Iris pigment epithelial cell (primary cell): ENCODE measurements around the gene CASK.
A peak's percentile ranks its signal among the peaks of the same experiment; 100 is the strongest.
"Not testable (repeated sequence)": the region's sequence is repeated elsewhere in the genome, so short reads cannot be mapped to it uniquely, and the experiment has no call there.

Experiments used
- DNase-seq: peaks from one replicate; pipeline ENCODE4 v3.0.0-alpha.2; 2011; ENCODE audit warnings: low read depth

The CASK gene

DNA sequence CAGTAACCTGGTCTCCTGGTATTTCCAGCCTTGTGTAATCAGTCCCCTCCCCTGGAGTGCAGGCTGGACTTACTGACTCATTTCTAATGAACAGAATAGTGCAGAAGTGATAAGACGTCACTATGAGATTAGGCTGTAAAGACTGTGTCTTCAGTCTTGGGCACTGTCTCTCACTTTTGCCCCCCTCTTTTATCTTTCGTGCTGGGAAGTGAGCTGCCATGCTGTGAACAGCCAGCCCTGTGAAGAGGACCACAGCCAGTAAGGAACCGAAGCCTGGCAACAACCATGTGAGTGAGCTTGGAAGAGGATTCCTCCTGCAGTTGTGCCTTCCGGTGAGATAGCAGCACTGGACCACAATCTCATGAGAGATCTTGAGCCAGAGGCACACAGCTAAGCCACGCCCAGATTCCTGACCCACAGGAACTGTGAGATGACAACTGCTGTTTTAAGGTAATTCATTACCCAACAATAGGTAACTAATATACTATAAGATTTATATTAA, 302.1 kb downstream of the CASK start:
- peak; percentile 74 for DNase-seq

DNA sequence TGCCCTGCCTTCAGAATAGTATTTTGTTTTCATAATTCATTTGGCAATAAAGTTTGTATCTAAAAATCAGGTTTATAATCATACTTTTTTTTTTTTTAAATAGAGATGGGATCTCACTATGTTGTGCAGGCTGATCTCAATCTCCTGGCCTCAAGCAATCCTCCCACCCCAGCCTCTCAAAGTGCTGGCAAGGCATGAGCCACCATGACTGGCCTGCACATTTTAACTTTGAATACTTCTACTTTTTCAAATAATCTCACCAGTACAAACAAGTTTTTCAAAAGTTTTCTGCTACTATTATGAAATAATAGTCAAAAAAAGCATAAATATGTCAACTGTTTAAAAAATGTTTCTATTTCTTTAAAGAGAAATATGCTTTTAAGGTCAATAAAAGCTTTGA, 304.1 kb downstream of the CASK start:
- no peak for DNase-seq

DNA sequence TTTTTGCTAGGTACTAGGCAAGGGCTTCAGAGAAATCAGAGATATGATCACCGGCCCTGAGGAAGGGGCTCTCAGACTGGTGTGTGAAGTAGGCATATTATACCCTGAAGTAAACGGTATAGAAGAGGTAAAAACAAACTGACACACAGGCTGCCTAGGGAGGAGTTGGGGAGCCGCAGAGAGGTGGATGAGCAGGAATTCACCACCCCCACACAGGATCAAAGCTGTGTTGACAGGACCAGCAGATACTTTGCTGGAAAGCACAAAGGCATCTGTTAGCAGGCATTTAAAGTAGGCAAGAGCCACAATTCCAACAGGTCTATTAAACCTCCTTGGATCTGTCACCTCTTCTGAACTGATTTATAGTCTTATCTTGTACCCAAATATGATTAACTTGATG, 306.4 kb downstream of the CASK start:
- no peak for DNase-seq

- DNase-seq: no peak
Observed at GRCh38 chrX:41616255-41616654, 307.1 kb downstream of the CASK start.

GRCh38 chrX:41608244-41608643, 315.1 kb downstream of the CASK start:
- no peak for DNase-seq

- no peak for DNase-seq
Observed at GRCh38 chrX:41607264-41607832, 316.0 kb downstream of the CASK start.

DNA sequence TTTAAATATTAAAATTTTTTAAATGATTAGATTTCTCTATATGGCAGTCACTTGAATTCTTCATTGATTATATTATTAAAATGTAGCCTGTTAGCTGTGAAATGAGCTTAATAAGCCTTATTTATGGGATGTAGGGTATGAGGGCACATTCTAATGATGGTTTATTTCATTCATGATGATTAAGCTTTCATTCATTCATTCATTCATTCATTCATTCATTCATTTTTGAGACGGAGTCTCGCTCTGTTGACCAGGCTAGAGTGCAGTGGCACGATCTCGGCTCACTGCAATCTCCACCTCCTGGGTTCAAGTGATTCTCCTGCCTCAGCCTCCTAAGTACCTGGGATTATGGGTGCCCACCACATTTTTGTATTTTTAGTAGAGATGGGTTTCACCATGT, 317.3 kb downstream of the CASK start:
- DNase-seq: not testable (repeated sequence)

DNA sequence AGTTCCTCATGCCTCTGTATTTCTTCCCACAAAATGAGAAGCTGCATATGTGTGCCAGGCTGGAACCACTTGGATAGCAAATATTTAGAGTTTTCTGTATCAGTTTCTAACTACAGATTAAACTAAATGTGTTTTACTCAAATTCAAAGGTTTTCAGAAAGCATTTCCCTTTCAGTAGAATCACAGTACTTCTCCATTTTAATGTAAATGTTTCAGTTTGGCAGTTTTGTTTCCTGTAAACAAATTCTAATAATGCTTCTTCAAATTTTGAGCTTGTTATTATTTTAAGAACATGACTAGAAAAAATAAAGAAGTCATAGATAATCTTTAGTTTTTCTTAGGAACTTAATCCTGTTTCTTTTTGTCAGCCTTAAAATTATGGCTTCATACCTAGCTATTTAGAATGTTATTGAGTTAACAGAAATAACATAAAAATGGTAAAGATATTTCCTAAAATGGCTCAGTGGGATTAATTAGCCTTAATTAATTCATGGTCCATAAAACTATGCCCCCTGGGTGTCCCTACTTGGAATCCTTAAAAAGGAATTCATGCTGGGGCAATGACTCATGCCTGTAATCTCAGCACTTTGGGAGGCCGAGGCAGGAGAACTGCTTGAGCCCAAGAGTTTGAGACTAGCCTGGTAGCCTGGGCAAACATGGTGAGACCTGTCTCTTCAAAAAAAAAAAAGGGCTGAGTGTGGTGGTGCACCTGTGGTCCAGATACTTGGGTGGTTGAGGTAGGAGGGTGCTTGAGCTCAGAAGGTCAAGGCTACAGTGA, 318.4 kb downstream of the CASK start:
- no peak for DNase-seq

DNA sequence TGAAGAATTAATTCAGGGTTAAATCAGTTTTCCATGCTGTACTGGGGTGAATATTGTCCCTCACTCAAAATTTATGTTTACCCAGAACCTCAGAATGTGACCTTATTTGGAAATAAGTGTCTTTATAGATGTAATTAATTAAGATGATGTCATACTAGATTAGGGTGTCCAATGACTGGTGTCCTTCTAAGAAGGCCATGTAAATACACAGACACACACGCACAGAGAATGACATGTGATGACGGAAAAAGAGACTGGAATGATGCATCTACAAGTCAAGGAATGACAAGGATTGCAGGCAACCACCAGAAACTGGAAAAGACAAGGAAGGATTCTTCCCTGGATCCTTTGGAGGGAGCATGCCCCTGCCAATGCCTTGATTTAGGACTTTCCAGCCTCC, 319.2 kb downstream of the CASK start:
- no peak for DNase-seq

DNA sequence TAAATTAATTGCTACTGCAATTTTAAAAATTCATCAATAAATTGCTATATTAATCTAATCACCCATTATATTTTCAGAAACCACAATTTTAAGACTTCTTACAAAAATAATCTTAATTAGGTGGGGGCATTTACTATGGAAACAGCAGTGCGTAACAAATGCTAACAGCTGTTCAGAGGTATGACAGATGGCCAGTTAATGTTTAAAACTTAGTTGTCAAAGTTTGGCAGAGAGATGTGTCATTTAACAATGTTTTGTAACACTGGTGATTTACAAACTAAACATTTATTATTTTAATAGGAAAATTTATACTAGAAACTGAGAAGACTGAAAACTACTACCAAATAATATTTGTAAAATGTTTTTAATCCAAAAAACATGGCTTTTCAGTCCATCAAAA, 319.8 kb downstream of the CASK start:
- no peak for DNase-seq

DNA sequence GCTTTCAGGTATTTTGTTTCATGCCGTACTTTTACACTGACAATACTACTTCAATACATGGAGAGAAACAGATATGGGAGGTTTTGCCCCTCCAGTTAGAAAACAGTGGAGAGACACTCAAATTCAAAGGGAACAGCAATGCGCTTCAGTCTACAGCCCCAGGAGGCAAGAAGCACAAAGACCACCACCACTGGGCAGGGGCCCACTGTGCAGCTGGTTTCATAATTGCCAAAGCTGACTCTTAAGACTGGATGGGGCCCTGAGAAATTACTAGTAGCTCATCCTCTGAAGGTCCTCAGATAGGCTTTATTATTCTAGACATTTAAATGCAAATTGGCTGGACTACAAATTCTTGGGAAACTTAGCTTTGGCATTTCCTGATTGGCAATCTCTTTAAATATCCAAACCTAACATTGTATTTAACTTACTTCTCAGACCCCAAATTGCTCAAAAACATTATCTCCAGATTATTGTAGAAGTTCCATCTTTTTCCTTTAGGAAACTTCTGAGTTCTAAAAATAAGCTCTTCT, 320.5 kb downstream of the CASK start:
- DNase-seq: peak; percentile 27

DNA sequence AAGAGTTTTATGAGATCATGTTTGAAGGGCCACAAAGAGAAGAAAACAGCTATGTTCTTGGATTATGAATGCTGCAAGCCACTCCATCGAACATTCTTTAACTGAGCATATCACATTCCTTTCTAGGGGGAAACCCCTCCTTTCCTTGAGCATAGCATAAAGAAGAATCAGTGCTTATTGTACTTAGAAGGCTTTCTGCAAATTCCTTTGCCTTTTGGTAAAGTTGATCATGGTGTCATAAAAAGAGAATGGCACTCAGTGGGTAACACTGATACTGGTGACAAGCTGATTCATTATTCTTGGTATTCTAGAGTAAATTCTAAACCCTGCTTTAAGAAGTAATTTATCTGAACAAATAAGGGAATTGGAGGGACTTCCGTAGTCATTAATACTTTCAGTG, 323.1 kb downstream of the CASK start:
- DNase-seq: peak; percentile 82

DNA sequence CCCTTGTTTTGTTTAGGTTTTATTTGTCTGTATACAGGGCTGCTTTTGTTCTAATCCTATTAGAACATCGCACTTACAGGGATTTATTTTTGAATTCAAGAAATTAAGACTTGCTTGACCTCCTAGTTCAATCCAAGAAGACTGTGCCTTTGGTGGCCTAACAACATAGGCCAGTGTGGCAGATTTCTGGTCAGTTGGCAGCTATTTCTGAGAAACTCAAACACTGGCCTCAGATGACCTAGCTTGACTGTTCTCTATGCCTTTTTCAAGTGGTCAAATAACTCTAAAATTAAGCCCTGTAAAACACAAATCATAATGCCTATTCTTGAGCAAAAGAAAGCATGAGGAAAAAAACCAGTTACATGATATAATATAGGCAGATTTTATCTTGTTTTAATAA, 323.8 kb downstream of the CASK start:
- DNase-seq: no peak

GRCh38 chrX:41596596-41596995, 326.8 kb downstream of the CASK start:
- DNase-seq: peak; percentile 47

GRCh38 chrX:41594634-41595033, 328.7 kb downstream of the CASK start:
- DNase-seq: no peak

DNA sequence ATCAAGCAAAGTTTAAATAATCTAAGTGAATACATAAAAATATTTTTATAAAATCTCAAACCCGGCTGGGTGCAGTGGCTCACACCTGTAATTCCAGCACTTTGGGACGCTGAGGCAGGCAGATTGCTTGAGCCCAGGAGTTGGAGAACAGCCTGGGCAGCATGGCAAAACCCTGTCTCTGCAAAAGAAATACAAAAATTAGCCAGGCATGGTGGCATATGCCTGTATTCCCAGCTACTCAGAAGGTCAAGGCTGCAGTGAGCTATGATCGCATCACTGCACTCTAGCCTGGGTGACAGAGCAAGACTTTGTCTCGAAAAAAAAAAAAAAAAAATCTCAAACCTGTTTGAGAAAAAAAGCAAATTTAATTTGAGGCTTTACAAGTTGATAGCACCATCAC, 331.4 kb downstream of the CASK start:
- DNase-seq: no peak

- no peak for DNase-seq
Observed at GRCh38 chrX:41590641-41591040, 332.7 kb downstream of the CASK start.

DNA sequence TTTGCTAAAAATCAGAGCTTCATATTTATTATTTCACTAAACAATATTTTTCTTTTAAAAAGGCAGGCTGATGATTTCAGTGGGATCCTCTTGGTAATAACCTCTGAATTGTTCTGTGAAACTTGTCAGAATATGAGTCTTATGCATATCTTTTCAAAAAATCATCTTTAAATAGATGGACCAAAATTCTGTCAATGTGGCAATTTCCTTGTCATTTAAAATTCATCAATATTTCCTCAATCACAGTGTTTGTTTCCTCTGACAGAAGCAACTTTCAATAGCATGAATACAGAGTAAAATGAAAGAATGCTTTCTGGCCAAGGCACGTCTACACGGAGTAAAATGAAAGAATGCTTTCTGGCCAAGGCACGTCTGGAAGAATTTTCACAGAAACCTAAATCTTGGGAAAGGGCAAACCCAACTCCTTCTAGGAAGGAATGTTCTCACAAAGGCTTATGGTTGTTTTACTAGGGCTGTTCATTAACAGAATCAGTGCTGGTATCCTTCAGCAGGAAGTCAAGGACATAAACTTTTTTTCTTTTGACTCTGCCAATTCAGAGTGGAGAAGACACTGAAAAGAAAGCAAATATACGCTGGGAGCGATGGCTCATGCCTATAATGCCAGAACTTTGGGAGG, 333.6 kb downstream of the CASK start:
- DNase-seq: peak; percentile 45

- DNase-seq: no peak
Observed at GRCh38 chrX:41588271-41588670, 335.1 kb downstream of the CASK start.

DNA sequence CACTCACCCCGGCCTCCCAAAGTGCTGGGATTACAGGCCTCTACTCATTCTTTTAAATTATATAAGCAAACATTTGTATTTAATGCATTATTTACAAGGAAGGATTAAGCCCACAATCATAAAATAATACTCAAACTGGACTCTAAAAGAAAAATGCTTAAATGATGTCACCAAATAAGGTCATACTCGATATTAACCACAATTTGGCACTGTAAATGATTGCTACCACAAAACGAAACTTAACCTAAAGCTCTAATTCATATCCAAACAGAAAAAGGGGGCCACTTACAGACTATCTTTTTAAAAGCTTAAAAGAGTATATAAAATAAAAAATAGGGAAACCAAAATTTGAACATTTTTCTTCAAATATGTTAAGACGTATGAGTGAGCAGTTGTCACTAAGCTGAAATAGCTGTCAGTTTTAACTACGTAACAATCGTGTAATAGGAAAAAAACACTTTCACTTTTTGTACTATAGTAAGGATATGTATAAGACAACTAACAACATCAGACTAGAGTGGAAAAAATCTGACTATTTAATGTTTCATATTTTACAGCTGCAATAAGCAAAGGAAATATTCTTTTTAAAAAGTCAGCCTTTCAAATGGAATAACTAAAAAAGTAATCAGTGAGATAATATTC, 342.8 kb downstream of the CASK start:
- no peak for DNase-seq

DNA sequence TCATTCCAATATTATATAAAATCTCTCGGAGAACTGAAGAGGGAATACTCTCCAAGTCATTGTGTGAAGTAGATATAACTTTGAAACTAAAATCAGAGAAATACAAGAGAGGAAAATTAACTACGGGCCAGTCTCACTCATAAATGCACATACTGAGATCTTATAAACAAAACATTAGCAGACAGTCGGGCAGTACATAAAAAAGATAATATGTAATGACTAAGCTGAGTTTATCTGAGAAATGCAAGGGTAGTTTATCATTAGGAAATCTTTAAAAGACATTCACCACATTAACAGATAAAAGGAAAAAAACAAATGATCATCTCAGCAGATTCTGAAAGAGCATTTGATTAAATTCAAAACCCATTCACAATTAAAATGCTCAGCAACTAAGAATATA, 359.5 kb downstream of the CASK start:
- peak; percentile 47 for DNase-seq

DNA sequence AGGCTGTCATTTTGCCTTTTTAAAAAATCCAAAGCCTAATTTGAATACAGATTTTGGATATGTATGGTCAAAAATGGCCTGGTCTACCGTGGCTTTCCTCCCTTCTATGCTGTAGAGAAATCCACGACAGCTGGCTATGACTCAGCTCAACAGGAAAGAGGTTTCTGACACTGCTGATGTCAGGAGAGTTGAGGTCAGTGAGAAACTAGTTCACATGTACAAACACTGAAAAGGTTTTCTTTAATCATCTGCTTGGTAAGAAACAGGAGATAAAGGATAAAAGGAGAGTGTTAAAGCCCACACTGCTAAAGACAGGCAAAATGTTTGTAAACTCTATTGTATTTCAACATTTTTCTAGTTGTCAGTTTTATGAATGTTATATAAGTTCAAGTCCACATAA, 362.3 kb downstream of the CASK start:
- DNase-seq: peak; percentile 92
